Measurements from ENCODE around the gene PHLPP1.

The PHLPP1 gene

DNA sequence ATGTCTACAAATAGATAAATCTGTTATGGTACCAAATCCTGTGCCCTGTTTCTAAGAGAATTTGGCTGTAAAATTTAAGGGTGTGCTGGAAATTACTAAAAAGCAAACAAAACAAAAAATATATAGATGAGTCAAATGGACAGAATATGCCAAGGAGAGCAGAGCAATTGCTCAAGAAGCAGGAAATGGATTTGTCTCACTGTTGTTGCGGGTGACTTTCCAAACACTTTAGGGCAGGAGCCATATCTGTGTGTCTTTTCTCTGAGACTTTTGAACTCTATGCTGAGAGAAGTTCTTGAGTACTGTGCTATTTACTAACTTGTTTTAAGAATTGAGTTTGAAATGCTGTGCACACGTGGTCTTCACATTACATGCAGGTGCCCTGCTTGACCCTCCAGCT lies 221.7 kb downstream of the PHLPP1 start:
- no peak overlapping the region for H3K4me3 ChIP-seq (ENCODE audit: control insufficient read depth, low read depth, low read length)
- DNase-seq (ENCODE audit: low read depth), result peak; percentile 63
- TF ChIP-seq, protein P1, sequence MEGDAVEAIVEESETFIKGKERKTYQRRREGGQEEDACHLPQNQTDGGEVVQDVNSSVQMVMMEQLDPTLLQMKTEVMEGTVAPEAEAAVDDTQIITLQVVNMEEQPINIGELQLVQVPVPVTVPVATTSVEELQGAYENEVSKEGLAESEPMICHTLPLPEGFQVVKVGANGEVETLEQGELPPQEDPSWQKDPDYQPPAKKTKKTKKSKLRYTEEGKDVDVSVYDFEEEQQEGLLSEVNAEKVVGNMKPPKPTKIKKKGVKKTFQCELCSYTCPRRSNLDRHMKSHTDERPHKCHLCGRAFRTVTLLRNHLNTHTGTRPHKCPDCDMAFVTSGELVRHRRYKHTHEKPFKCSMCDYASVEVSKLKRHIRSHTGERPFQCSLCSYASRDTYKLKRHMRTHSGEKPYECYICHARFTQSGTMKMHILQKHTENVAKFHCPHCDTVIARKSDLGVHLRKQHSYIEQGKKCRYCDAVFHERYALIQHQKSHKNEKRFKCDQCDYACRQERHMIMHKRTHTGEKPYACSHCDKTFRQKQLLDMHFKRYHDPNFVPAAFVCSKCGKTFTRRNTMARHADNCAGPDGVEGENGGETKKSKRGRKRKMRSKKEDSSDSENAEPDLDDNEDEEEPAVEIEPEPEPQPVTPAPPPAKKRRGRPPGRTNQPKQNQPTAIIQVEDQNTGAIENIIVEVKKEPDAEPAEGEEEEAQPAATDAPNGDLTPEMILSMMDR (conservative IDR thresholded peaks at IDR 0.05; ENCODE audit: control insufficient read depth, insufficient read depth, low read depth, low read length), result no peak

DNA sequence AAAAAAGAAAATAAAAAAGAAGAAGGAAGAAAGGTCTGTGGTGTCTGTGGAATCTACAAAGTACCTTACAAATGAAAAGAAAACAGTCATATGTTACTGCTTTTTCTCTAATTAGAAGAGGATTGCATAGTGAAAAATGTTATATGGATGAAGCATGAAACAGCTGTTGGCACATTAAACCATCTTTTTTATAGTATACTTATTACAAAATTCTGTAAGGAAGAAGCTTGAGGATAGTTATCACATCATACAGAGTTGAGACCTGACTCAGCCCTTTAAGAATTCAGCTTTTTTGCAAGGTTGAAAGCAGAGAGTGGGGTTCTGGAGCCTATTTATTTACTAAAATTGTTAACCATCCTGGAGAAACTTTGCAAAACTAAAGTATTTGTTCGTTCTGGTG lies 222.7 kb downstream of the PHLPP1 start:
- DNase-seq (ENCODE audit: low read depth), result peak; percentile 52
- H3K4me3 ChIP-seq (ENCODE audit: control insufficient read depth, low read depth, low read length), result no peak overlapping the region
- TF ChIP-seq, protein P1 (conservative IDR thresholded peaks at IDR 0.05; ENCODE audit: control insufficient read depth, insufficient read depth, low read depth, low read length), result no peak

DNA sequence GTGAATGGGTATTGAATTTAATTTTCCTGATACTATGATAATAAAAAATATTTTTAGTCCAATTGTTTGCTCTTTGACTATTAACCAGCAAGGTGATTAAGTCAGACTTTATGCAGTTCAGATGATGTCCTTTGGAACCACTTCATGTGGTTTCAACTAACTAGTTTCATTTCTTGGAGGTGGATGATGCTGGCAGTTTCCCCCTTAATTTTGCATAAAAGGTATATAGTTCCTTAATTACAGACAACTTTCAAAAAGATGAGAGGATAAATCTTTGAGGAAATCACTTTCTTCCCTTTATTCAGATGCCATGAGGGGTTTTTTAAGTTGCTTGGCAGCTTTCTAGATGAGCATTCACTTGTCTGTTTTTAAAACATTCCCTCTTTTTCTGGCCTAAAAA lies 223.1 kb downstream of the PHLPP1 start:
- DNase-seq (ENCODE audit: low read depth), result no peak
- TF ChIP-seq, protein P1 (conservative IDR thresholded peaks at IDR 0.05; ENCODE audit: control insufficient read depth, insufficient read depth, low read depth, low read length), result no peak
- H3K4me3 ChIP-seq (ENCODE audit: control insufficient read depth, low read depth, low read length), result no peak overlapping the region

GRCh38 chr18:62939433-62939832 lies 224.1 kb downstream of the PHLPP1 start:
- TF ChIP-seq, protein P1 (conservative IDR thresholded peaks at IDR 0.05; ENCODE audit: control insufficient read depth, insufficient read depth, low read depth, low read length), result no peak
- no peak for DNase-seq (ENCODE audit: low read depth)
- no peak overlapping the region for H3K4me3 ChIP-seq (ENCODE audit: control insufficient read depth, low read depth, low read length)

DNA sequence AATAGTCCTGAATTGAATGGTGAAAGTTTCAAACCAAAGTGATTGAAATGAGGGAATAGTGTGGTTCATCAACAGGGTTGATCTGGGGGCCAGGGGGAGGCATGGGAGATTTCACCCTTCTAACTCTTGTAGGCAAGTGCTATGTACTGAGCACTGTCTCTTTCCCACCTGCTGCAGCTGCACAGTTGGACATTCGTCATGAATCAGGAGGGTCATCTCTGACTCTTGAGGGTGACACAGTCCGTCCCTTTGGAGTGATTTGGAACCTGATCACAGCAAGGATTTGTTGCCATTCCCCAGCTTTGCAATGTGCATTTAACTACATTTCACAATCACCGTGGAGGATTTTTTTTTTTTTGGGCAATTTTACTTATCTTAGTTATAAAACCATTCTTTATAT lies 224.6 kb downstream of the PHLPP1 start:
- TF ChIP-seq, protein P1 (conservative IDR thresholded peaks at IDR 0.05; ENCODE audit: control insufficient read depth, insufficient read depth, low read depth, low read length), result no peak
- no peak for DNase-seq (ENCODE audit: low read depth)
- no peak overlapping the region for H3K4me3 ChIP-seq (ENCODE audit: control insufficient read depth, low read depth, low read length)

DNA sequence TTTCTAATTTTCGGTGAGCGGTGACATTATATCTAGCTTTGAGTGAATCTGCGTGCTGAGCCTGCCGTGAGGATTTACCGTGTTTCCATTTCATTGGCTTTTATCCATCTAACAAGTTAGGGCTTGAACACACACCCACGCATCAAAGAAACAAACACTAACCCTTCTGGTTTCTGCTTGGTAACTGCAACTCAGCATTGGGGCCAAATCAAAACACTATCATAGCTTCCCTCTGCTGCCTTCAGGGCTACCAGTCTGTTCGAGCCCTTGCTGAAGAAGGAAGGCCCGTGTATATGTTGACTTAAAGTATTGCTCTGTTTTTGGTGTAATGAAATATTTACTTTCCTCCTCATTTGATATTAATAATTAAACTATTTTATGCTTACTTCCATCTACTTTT lies 227.2 kb downstream of the PHLPP1 start:
- no peak overlapping the region for H3K4me3 ChIP-seq (ENCODE audit: control insufficient read depth, low read depth, low read length)
- TF ChIP-seq, protein P1 (conservative IDR thresholded peaks at IDR 0.05; ENCODE audit: control insufficient read depth, insufficient read depth, low read depth, low read length), result no peak
- no peak for DNase-seq (ENCODE audit: low read depth)

DNA sequence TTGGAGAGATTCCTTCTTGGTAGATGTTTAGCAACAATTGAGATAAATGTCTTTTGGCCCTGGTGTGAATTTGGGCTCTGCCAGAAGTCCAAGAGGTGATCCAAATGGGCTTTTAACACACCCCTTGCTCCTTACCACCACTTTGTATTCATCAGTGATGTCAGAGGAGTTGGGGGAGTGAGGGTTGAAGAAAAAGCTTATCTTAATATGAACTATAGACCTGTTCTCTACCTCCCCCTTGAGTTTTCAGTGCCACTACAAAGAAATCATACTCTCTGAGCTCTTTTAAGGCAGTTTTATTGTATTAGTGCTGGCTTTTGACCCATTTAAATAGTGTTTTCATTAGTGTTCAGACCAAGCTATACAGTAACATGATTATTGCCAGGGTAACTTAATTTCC lies 229.1 kb downstream of the PHLPP1 start:
- H3K4me3 ChIP-seq (ENCODE audit: control insufficient read depth, low read depth, low read length), result no peak overlapping the region
- TF ChIP-seq, protein P1 (conservative IDR thresholded peaks at IDR 0.05; ENCODE audit: control insufficient read depth, insufficient read depth, low read depth, low read length), result peak; percentile 4
- peak; percentile 22 for DNase-seq (ENCODE audit: low read depth)

Measured in fibroblast of mammary gland (primary cell).